CD1c-positive myeloid dendritic cell (primary cell): Measurements from ENCODE around the gene ORM2.

ENCODE experiments used
- DNase-seq: peaks from one replicate; pipeline ENCODE4 v3.0.0-alpha.2; 2016; ENCODE audit errors: extremely low spot score

ORM2 gene

DNA sequence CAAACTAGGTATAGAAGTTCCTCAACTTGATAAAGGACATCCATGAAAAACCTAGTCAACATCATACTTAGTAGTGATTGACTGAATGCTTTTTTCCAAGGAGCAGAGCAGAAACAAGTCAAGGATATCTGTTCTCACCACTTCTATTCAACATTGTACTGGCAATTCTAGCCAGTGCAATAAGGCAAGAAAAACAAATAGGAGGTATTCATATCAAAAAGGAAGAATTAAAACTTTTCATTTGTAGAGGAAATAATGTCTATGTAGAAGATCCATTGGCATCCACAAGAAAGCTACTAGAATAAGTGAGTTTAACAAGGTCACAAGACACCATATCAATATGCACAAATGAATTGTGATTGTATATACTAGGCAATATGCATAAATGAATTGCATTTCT is 35.0 kb upstream of the ORM2 start:
- DNase-seq: no peak

DNA sequence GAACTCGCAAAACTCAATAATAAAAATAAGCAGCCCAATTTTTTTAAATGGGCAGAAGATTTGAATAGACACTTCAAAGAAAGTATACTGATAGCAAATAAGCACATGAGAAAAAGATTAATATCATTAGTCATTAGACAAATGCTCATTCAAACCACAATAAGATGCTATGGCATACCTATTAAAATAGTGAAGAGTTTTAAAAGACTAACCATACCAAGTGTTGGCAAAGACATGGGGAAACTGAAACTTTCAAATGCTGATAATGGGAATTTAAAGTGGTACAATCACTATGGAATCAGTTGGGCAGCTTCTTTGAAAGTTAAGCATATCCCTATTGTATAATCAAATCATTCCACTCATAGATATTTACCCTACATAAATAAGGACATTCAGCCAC is 33.3 kb upstream of the ORM2 start:
- no peak for DNase-seq

DNA sequence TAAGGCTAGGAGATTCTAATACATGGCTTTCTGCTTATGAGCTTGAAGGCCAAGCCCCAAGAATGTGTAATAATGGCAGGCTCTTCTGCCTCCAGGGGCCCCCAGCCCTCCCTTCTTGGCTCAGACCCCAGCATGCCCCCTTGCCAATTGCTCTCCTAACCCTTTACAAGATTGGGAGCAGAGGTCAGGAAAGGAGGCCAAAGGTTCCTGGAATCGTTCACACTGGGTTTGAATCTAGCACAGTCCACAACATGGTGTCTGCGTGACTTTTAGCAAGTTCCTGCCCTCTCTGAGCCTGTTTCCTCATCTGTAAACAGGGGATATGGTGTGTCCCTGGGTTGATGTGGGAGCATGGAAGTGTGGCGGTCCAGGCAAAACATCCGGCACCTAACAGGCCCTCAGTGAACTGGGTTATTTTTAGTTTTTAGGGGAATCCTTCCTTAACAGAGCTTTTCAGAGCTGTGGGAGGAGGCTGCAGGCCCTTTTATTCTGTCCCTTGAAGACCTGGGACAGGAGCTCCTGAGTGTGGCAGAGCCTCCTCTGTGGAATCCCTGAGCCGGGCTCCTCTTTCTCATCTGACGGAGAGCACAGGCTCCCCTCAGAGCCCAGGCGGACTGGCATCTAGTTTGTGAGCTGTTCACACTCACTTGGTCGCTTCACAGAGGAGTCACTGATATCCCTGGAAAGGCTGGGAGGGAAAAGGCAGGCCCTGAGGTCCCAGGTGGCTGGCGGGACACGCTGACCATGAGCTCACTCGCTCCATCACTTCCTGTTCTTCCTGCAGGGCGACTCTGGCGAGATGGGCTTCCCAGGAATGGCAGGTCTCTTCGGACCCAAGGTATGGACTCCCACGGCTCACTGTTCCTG is 30.1 kb upstream of the ORM2 start:
- no peak for DNase-seq

DNA sequence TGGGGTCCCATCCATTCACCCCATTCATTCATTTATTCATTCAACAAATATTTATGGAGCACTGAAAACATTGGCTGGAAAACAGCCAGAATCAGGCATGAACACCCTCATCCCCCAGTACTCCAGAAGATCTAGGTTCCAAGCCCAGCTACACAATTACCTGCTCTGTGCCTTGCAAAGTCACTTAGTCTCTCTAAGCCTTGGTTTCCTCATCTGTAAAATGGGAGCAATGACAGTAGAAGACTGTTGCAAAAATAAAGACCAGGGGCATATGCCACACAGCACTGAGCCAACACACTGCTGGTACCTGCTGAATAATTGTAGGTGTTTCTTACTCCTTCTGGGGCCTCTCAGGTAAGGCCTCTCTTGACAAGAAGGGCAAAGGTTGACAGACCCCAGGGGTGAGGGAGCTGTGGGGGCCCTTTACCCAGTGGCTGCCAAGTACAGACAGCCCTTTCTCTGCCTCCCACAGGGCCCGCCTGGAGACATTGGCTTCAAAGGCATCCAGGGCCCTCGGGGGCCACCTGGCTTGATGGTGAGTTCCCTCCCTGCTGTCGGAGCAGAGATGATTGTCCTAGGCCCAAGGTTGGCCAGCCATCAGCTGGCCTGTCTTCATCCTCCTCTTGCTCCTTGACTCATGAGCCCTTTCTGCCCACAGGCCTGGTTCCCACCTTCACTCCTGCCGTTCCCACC is 29.4 kb upstream of the ORM2 start:
- no peak for DNase-seq

DNA sequence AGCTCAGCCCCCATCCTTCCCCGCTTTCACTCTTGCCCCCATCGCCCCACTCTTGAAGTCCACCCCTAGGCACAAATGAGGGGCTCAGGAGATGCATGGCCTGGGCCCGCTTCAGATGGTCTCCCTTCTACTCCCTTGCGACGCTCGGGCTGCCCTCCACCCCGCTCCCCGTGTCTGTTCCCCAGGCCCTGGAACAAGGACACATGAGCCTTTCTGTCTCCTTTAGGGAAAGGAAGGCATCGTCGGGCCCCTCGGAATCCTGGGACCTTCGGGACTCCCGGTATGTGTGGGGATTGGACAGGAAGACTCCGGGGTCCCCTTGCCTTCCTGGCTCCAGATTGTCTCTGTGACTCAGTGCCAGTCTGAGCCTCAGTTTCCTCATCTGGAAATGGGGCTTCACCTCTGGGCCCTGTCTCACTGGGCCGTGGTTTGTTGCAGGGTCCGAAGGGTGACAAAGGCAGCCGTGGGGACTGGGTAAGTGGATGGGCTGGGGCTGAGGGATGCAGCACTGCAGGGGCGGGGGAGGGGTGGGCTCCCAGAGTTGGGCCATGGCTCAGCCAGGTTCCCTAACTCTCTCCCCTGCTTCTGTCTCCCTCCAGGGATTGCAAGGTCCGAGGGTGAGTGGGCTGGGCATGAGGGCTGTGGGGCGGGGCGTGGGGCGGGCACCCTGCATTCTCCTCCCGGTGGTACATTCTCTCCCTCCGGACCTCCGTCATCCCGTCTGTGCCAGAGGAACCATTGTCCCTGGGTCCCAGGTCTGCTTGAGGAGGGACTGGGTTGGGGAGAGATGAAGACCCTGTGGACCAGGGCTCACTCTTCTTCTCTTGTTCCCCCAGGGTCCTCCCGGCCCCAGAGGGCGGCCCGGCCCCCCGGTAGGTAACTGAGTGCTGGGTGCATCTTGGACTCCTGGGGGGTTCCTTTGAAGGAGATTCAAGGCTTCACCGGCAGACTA is 28.5 kb upstream of the ORM2 start:
- no peak for DNase-seq

DNA sequence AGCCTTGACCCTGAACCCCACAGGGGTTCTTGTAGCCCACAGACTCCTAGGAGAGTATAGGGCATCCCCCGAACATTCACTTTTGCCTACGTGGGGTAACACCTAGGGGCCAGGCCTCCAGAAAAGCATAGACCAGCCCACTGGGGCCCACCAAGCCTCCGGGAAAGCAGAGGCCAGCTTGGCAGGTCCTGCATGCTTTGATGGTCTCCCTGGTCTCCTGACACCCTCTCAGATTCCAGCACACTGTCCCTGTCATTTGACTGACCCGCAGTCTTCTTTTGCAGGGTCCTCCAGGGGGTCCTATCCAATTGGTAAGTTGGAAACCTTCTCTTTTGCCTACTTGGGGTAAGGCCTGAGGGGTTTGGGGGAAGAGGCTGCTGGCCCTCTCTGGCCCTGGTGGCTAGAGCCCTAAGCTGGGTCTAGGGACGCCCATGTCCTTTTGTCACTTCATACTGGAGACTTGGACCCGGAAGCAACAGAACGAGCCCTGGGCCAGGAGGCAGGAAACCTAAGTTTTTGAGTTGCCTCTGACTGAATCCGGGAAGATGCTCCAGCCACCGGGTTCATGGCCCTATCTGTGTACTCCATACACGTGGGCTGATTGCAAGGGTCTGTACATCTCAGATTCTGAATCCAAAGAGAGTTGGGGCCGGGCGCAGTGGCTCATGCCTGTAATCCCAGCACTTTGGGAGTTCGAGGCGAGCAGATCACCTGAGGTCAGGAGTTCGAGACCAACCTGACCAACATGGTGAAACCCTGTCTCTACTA is 27.7 kb upstream of the ORM2 start:
- DNase-seq: no peak

DNA sequence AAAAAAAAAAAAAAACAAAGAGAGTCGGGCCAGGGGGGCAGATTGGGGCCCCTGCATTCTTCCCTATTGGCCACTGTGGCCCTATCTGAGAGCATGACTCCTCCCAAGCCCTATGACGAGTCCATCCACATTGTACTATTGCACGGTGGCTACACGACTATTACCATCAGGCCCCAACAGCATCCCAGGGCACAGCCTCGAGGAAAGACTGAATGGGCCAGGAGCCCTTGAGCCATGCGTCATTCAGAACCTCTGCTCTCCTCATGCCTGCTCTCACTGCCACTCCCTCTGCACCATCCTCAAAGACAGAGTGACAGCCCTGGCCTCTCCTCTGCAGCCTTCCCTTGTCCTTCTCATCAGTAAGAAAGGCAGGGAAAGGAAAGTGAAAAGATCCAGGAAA is 26.9 kb upstream of the ORM2 start:
- no peak for DNase-seq

DNA sequence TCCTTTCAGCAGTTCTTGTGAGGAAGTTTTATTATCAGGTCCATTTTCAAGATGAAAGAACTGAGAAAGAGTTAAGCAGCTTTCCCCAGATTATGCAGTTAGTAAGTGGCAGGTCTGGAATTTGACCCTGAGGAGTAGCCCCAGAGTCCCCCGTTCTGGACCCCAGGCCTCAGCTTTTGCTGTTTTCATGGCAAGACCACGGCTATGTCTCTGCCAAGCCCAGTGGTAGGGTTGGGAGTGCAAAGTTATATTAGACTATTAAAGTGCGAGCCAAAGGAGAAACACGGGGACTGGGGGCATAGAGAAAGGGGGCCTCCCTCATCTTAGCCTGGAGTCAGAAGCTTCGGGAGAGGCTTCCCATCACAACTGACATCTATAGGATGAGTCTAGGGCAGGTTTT is 26.1 kb upstream of the ORM2 start:
- no peak for DNase-seq

DNA sequence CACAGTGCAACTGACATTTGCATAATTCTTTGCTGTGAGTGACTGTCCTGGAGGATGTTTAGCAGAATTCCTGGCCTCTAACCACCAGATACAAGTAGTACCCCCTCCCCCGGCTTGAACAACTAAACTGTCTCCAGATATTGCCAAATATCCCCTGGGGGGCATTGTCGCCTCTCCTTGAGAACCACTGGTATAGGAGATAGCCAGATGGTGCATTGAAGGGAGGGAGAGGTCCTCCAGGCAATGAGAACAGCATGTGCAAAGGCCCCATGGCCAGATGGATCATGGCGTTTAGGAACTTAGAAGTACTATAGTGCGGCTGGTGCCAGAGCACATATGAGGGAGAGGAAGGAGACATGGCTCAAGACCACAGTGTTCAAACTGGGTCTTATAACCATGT is 25.7 kb upstream of the ORM2 start:
- DNase-seq: no peak

DNA sequence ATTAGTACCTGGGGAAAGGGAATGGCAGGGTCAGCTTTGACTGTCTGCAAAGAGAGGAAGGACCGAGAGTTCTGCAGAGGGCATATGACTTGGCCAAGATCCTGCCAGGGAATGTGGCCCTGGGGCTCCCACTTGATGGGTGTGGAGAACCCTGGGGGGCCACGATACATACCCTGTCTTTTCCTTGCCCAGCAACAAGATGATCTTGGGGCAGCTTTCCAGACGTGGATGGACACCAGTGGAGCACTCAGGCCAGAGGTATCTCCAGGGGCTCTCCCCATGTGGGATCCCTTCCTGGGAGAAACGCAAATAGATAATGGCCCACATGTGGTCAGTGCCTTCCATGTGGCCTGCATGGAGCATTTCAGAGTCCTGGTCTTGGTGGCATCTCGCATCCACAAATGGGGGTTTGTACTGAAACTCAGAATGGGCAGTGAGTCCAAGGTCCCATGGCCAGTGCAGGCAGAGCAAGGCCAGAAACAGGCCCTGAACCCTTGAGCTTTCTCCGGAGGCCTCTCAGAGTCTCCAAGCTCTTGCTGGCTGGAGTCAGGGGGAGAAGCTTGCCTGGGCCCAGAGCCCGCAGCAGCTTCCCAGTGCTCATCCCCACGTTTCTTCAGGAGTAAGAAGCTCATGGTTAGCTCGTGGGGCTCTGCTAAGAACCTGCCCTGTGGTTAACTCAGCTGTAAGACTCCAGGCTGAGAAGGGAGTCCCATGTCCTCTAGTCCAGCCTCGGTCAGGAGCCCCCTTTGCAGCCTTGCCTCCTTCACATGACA is 25.1 kb upstream of the ORM2 start:
- no peak for DNase-seq

DNA sequence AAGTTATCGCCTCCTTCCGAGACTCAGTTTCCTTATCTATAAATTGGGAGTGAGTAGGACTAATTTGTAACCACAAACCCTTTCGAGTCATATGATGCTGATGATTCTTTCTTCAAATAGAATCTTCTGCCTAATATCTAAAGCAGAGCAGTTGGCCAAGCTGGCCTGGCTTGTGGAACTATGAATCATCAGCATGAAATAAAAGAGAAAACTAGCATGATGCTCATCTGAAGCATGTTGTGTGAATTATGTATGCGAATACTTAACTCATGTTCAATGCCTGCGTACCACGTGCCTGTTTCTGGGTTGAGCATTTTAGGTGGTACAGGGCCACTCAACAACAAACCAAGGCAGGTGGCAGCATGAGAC is 21.8 kb upstream of the ORM2 start:
- DNase-seq: no peak

DNA sequence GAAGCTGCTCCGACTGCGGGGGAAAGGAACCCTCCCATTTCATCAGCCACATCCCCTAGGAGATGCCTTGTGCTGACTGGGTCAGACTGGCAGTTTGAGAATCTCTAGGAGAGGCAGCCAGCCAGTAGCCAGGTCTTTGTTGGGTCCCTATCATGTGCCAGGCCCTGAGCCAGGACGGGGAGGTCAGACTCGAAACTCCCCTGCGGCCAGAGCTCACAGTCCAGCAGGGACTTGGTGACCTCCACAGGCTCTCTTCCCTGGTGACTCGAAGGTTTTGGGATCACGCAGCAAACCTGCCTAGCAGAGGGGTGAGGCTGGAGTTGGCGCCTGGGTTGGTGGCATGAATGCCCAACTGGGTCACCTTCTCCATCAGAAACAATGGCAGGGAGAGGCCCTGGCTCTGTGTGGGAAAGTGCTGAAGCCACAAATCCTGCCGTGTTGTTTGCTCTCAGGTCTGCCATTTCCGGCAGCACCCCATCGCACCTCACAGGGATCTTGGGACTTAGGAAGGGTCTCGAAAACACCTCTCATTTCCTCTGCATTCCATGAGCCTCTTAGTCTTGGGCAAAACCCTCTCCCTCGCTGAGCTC is 21.2 kb upstream of the ORM2 start:
- no peak for DNase-seq

DNA sequence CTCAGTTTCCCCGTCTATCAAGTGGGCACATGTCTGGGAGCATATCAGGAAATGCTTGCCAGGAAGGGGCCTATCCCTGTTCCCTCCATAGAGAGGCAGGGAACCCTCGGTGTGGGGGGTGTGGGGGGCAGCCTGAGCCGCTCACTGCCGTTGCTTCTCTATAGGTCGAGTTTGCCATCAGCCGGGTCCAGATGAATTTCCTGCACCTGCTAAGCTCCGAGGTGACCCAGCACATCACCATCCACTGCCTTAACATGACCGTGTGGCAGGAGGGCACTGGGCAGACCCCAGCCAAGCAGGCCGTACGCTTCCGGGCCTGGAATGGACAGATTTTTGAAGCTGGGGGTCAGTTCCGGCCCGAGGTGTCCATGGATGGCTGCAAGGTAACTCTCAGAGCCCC is 20.6 kb upstream of the ORM2 start:
- DNase-seq: no peak

DNA sequence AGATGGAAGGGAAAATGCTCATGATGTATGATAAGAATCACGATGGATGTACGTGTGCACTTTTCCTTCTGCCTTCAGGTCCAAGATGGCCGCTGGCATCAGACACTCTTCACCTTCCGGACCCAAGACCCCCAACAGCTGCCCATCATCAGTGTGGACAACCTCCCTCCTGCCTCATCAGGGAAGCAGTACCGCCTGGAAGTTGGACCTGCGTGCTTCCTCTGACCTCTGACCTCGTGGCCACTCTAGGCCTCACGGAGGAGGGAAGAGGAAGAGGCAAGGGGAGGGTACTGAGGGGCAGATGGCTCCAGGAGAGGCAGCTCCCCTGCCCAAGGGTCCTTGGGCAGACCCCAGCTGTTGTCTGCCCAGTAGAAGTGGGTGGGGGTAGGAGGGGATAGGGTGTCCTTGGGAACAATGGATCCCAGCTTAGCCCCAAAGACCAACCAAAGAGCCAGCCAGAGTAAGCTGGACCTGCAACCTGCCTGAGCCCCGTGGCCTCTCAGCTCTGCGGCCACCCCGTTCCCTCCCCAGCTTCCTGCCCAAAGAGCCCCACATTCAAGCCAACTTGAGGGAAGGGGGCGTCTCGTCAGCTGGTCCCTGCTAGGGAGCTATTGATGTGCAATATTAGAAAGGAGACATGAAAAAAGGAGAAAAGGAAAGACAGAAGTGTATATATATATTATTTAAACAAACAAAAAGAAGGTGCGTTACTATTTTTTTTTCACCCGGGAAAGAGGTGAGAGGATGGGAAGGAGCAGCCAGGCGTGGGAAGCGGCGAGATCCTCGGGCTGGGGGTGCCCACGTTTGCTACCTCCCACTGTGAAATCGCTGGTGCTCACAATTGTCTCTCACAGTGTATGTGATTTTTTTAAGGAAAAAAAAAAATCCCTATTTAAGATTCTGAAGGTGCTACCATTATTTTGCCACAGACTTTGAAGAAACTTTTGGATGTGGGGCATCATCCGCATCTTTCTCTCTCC is 18.9 kb upstream of the ORM2 start:
- no peak for DNase-seq

DNA sequence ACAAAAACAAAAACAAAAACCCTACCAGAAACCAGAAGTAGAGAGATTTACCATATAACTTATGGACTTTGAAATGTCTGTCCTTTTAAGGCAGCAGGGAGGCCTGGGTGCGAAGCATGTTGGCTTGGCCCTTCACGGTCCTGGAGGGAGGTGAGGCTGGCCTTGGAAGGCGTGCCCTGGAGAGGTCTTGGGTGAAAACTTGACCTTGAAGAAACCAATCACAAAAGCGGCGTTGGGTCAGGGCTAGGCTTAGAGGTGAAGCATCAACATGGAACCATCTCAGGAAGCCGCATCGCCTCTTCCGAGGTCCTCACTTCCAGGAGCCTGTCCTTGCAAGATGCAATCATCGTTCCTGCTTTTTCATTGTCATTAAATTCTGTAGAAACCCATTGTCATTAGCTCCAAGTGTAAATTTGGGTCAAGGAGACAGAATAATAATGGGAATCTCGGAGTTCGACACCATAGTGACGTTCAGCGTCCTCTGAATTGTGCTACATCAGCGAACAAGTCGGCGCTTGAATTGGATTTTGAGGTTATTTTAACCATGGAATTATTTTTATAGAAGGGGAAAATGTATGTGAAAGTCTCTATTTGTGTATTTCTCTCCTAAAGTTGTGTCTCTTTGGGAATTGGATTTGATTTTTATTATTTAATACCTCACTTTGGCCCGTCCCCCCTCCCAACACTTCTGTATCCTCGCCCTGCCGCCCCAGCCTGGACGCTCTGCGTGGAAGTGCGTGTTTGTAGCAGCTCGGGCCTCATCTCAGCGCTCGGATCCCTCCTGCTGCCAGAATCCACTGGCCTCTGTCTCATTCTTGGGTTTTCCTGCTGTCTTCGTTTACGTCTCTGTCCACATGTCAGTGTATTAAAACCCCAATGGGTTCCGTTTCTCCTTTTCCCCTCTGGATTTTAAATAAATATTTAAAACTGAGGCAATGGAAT is 17.8 kb upstream of the ORM2 start:
- DNase-seq: no peak

DNA sequence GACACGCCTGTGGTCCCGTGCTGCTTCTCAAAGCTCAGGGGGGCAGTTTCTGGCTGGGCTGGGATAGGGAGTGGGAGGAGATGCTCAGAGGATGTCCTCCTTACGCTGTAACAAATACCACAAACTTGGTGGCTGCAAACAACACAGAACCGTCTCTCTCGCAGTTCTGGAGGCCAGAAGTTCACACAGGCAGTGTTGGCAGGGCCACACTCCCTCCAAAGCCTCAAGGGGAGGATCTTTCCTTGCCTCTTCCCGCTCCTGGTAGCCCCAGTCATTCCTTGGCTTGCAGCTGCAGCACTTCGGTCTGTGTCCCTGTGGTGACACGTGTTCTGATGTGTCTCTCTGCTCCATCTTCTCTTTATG is 17.2 kb upstream of the ORM2 start:
- DNase-seq: no peak

DNA sequence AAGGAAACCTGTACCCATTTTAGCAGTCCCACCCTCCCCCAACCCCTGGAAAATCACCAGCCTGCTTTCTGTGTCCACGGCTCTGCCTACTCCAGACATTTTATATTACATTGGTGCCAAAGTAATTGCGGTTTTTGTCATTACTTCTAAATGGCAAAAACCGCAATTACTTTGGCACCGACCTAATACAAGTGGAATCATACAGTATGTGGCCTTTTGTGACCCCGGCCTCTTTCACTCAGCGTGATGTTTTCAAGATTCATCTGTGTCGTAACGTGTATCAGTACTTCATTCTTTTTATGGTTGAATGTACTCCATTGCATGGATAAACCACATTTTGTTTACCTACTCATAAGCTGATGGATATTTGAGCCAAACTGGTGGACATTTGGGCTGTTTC is 16.5 kb upstream of the ORM2 start:
- DNase-seq: no peak

DNA sequence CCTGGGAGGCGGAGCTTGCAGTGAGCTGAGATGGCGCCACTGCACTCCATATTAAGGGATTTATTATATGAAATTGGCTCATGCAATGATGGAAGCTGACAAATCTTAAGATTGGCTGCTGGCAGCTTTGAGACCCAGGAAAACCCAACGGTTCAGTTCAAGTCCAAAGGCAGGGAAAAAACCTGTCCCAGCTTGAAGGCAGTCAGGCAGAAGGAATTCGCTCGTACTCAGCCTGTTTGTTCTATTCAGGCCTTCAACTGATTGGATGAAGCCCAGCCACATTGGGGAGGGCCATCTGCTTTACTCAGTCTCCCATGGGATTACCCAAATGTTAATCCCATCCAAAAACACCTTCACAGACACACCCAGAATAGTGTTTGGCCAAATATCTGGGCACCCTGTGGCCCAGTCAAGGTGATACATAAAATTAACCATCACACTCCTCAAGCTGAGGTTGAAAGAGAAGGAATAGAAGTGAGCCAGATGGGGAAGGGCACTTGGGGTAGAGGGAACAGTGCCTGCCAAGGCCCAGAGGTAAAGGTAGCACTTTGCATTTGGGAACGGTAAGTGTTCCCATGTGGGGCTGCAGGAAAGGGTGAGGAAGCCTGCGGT is 15.3 kb upstream of the ORM2 start:
- no peak for DNase-seq
